Measurements from ENCODE around the gene TMEM270.

The TMEM270 gene

GRCh38 chr7:73912223-73912622 is 51.3 kb downstream of the TMEM270 start:
- Histone ChIP-seq H3K9ac (ENCODE audit: low read length) (no peak overlapping the region), H2AFZ (ENCODE audit: low read depth, low read length, severe bottlenecking) (no peak overlapping the region), H3F3A (ENCODE audit: insufficient read depth) (no peaks in the 10 kb centered on the region), H4K20me1 (ENCODE audit: low read depth, low read length) (no peaks in the 10 kb centered on the region), H3K9me2 (replicated peaks; ENCODE audit: insufficient read depth, low read length) (no peaks in the 10 kb centered on the region), H3K9me3 (ENCODE audit: insufficient read depth, low read length) (no peaks in the 10 kb centered on the region), H3K79me2 (ENCODE audit: insufficient read depth, low read length) (no peaks in the 10 kb centered on the region), H3K4me3 (ENCODE audit: insufficient read depth, low read length, poor library complexity, severe bottlenecking) (no peak overlapping the region), H3K36me3 (ENCODE audit: low read length) (no peaks in the 10 kb centered on the region), H3K27ac (ENCODE audit: low read depth, low read length) (no peak overlapping the region), H3K4me2 (ENCODE audit: low read depth, low read length, poor library complexity, severe bottlenecking) (no peak overlapping the region), H3K27me3 (ENCODE audit: low read length) (no peaks in the 10 kb centered on the region)
- no peak for TF ChIP-seq CTCF (IDR thresholded peaks at IDR 0.05; ENCODE audit: insufficient read depth, low read length, poor library complexity, severe bottlenecking)
- TF ChIP-seq EZH2phosphoT487 (conservative IDR thresholded peaks at IDR 0.05; ENCODE audit: low read length), result no peak
